Measurements from ENCODE around the gene LBHD2. TPM values are rescaled to one million over a fixed set of nuclear protein-coding genes. Genes with fewer than 3 reads are reported as not detected.

LBHD2 gene
- polyA plus RNA-seq, 1 donor from 2014 or later = not detected

DNA sequence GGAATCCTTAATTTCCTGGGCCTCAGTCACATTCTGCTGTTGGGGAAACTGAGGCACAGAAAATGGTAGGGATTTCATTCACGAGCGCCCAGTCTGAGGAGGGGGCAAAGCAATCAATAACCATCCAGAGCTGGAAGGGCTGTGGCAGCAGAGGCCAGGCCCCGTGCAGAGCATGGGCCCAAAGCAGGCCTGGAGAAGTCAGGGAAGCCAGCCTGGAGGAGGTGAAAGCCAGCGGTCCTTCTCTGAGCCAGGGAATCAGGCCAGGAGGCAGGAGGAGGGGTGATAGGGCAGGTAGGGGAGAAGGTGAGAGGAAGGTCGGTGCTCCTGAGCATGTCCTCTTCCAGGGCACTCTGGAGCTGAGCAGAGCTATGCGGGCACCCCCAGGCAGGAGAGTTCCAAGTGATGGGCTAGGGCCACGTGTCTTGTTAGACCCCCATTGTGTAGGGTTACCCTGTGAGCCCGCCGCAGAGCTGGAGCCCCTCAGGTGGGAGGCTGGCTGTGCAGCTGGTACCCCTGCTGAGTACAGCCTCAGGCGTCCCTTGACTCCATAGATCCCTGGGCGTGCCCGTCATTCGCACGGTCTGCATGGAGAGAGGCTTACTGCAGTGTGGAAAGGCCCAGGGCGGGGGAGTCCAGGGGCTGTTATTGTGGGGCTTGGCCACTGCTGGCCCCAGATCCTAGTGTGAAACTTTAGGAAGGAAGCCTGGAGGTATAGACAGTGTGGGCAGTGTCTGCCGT lies 44.0 kb downstream of the LBHD2 start:
- Histone ChIP-seq H3K4me3 (ENCODE audit: low read length) (no peak overlapping the region), H3K9me3 (ENCODE audit: low read length) (no peaks in the 10 kb centered on the region), H3K9me2 (ENCODE audit: insufficient read depth, low read length) (no peaks in the 10 kb centered on the region), H2AFZ (ENCODE audit: low read depth, low read length) (no peak overlapping the region), H3K27ac (ENCODE audit: low read length) (no peak overlapping the region), H3K27me3 (ENCODE audit: insufficient read depth, low read depth, low read length) (peaks cover 9% of the 10 kb centered on the region), H3K79me2 (replicated peaks; ENCODE audit: insufficient read depth, low read length) (no peaks in the 10 kb centered on the region), H3K9ac (ENCODE audit: low read length) (no peak overlapping the region), H3K36me3 (ENCODE audit: insufficient read depth, low read length) (no peaks in the 10 kb centered on the region), H4K20me1 (ENCODE audit: insufficient read depth) (no peaks in the 10 kb centered on the region), H3F3A (ENCODE audit: insufficient read depth, low read length, poor library complexity, severe bottlenecking) (no peaks in the 10 kb centered on the region), H3K4me2 (ENCODE audit: low read length) (no peak overlapping the region)
- TF ChIP-seq MXI1 (conservative IDR thresholded peaks at IDR 0.05; ENCODE audit: poor library complexity, severe bottlenecking) (no peak), RAD21 (conservative IDR thresholded peaks at IDR 0.05) (no peak), TAF1 (IDR thresholded peaks at IDR 0.05; ENCODE audit: low read depth) (no peak), SMC3 (conservative IDR thresholded peaks at IDR 0.05; ENCODE audit: poor library complexity) (no peak), EP300 (conservative IDR thresholded peaks at IDR 0.05; ENCODE audit: poor library complexity, severe bottlenecking) (no peak), POLR2AphosphoS5 (IDR thresholded peaks at IDR 0.05) (no peak), EZH2 (IDR thresholded peaks at IDR 0.05; ENCODE audit: borderline replicate concordance, insufficient read depth, low read length, poor library complexity, severe bottlenecking) (no peak)
- TF ChIP-seq, protein P1, sequence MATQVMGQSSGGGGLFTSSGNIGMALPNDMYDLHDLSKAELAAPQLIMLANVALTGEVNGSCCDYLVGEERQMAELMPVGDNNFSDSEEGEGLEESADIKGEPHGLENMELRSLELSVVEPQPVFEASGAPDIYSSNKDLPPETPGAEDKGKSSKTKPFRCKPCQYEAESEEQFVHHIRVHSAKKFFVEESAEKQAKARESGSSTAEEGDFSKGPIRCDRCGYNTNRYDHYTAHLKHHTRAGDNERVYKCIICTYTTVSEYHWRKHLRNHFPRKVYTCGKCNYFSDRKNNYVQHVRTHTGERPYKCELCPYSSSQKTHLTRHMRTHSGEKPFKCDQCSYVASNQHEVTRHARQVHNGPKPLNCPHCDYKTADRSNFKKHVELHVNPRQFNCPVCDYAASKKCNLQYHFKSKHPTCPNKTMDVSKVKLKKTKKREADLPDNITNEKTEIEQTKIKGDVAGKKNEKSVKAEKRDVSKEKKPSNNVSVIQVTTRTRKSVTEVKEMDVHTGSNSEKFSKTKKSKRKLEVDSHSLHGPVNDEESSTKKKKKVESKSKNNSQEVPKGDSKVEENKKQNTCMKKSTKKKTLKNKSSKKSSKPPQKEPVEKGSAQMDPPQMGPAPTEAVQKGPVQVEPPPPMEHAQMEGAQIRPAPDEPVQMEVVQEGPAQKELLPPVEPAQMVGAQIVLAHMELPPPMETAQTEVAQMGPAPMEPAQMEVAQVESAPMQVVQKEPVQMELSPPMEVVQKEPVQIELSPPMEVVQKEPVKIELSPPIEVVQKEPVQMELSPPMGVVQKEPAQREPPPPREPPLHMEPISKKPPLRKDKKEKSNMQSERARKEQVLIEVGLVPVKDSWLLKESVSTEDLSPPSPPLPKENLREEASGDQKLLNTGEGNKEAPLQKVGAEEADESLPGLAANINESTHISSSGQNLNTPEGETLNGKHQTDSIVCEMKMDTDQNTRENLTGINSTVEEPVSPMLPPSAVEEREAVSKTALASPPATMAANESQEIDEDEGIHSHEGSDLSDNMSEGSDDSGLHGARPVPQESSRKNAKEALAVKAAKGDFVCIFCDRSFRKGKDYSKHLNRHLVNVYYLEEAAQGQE (IDR thresholded peaks at IDR 0.05; ENCODE audit: borderline replicate concordance) = no peak
- TF ChIP-seq, protein P2, sequence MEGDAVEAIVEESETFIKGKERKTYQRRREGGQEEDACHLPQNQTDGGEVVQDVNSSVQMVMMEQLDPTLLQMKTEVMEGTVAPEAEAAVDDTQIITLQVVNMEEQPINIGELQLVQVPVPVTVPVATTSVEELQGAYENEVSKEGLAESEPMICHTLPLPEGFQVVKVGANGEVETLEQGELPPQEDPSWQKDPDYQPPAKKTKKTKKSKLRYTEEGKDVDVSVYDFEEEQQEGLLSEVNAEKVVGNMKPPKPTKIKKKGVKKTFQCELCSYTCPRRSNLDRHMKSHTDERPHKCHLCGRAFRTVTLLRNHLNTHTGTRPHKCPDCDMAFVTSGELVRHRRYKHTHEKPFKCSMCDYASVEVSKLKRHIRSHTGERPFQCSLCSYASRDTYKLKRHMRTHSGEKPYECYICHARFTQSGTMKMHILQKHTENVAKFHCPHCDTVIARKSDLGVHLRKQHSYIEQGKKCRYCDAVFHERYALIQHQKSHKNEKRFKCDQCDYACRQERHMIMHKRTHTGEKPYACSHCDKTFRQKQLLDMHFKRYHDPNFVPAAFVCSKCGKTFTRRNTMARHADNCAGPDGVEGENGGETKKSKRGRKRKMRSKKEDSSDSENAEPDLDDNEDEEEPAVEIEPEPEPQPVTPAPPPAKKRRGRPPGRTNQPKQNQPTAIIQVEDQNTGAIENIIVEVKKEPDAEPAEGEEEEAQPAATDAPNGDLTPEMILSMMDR (IDR thresholded peaks at IDR 0.05; ENCODE audit: poor library complexity, severe bottlenecking) = no peak

DNA sequence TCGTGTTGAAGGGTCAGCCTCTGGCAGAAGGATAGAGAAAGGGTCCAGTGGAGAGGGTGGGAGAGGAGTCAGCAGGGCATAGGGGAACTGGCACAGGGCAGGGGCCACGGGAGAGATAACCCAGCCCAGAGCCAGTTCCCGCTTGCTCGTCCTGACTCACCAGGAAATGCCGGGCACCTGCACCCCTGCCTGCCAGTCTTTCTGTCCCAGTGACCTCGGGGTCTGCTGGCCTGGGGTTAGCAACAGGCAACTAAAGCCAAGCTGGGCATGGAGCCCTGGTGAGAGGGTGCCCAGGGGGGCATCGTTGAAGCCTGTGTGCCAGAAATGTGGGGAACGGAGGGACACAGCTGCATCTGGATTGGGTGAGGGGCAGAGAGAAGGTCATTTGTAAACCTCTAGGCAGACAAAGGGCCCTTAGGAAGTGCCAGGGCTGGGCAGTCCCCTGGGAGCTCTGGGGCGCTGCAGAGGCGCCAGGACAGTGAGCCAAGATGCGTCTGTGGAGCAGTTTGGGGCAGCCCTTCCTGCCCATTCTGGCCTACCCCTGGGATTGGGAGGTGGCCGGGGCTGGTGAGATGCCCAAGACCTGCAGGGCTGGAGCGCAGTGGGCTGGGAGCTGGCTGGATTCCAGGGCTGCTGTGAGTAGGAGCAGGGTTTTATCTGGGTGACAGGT lies 44.8 kb downstream of the LBHD2 start:
- Histone ChIP-seq H3K9ac (ENCODE audit: low read length) (no peak overlapping the region), H3K79me2 (replicated peaks; ENCODE audit: insufficient read depth, low read length) (no peaks in the 10 kb centered on the region), H3K9me3 (ENCODE audit: low read length) (no peaks in the 10 kb centered on the region), H3K27me3 (ENCODE audit: insufficient read depth, low read depth, low read length) (peaks cover 5% of the 10 kb centered on the region), H3K4me3 (ENCODE audit: low read length) (no peak overlapping the region), H3K36me3 (ENCODE audit: insufficient read depth, low read length) (no peaks in the 10 kb centered on the region), H3K27ac (ENCODE audit: low read length) (no peak overlapping the region), H3K4me2 (ENCODE audit: low read length) (no peak overlapping the region), H2AFZ (ENCODE audit: low read depth, low read length) (no peak overlapping the region), H3F3A (ENCODE audit: insufficient read depth, low read length, poor library complexity, severe bottlenecking) (no peaks in the 10 kb centered on the region), H3K9me2 (ENCODE audit: insufficient read depth, low read length) (no peaks in the 10 kb centered on the region), H4K20me1 (ENCODE audit: insufficient read depth) (no peaks in the 10 kb centered on the region)
- TF ChIP-seq, protein P2 (IDR thresholded peaks at IDR 0.05; ENCODE audit: poor library complexity, severe bottlenecking) = no peak
- TF ChIP-seq POLR2AphosphoS5 (IDR thresholded peaks at IDR 0.05) (no peak), TAF1 (IDR thresholded peaks at IDR 0.05; ENCODE audit: low read depth) (no peak), MXI1 (conservative IDR thresholded peaks at IDR 0.05; ENCODE audit: poor library complexity, severe bottlenecking) (no peak), EP300 (conservative IDR thresholded peaks at IDR 0.05; ENCODE audit: poor library complexity, severe bottlenecking) (no peak), RAD21 (conservative IDR thresholded peaks at IDR 0.05) (no peak), SMC3 (conservative IDR thresholded peaks at IDR 0.05; ENCODE audit: poor library complexity) (no peak), EZH2 (IDR thresholded peaks at IDR 0.05; ENCODE audit: borderline replicate concordance, insufficient read depth, low read length, poor library complexity, severe bottlenecking) (no peak)
- TF ChIP-seq, protein P1 (IDR thresholded peaks at IDR 0.05; ENCODE audit: borderline replicate concordance) = no peak

Measured in neural cell (in vitro differentiated cells).